Measurements from ENCODE around the gene CHP1. TPM values are rescaled to one million over a fixed set of nuclear protein-coding genes. Genes with fewer than 3 reads are reported as not detected.

CHP1 gene
- polyA plus RNA-seq, 3 donors = 57.2 to 67.2 (median 58.8) TPM

DNA sequence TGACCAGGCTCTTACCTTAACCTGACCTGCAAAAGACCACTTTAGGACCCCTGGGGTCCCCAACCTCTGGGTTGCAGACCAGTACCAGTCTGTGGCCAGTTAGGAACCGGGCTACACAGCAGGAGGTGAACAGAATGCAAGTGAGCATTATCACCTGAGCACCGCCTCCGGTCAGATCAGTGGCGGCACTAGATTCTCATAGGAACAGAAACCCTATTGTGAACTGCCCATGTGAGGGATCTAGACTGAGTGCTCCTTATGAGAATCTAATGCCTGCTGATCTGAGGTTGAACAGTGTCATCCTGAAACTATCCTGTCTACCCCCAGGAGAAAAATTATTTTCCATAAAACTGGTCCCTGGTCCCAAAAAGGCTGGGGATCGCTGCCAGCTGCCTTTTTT, 20.3 kb downstream of the CHP1 start:
- 100% methylated on average over 1 of the region's 5 CpGs for WGBS (ENCODE audit: insufficient coverage)
- Histone ChIP-seq H3K36me3 (replicated peaks in 1 of 2; ENCODE audit: control insufficient read depth in 1 of 2, insufficient read depth in 2 of 2, low read length in 2 of 2) (peaks cover 45 to 87% of the 10 kb centered on the region in 2 donors), H3K27ac (ENCODE audit: low read depth in 1 of 2, low read length in 2 of 2) (no peak overlapping the region), H3K9me3 (replicated peaks in 1 of 2; ENCODE audit: control insufficient read depth in 1 of 2, insufficient read depth in 1 of 2, low read length in 2 of 2) (no peaks in the 10 kb centered on the region), H3K4me1 (ENCODE audit: control insufficient read depth in 1 of 2, insufficient read depth in 2 of 2, low read length in 2 of 2) (peaks cover 0 to 4% of the 10 kb centered on the region in 2 donors), H3K4me3 (replicated peaks in 1 of 3; ENCODE audit: low read depth in 2 of 3, low read length in 3 of 3) (no peak overlapping the region), H3K9ac (ENCODE audit: insufficient read depth, low read length, poor library complexity, severe bottlenecking) (no peak overlapping the region), H3K4me2 (replicated peaks; ENCODE audit: extremely low read depth, low read length, poor library complexity, severe bottlenecking) (no peak overlapping the region), H3K27me3 (ENCODE audit: control insufficient read depth in 2 of 2, insufficient read depth in 2 of 2, low read length in 2 of 2) (no peaks in the 10 kb centered on the region), H2AFZ (ENCODE audit: insufficient read depth, low read depth, low read length, poor library complexity, severe bottlenecking) (no peak overlapping the region), H4K20me1 (ENCODE audit: insufficient read depth, low read length) (peaks cover 10% of the 10 kb centered on the region), H3K79me2 (ENCODE audit: insufficient read depth, low read length) (no peaks in the 10 kb centered on the region)
- Mint-ChIP-seq H3K9me3 (no peaks in the 10 kb centered on the region), H3K27me3 (ENCODE audit: low read depth in 3 of 3) (peaks cover 0 to 2% (median 0%) of the 10 kb centered on the region in 3 donors), H3K4me3 (no peak overlapping the region), H3K36me3 (peaks cover 52 to 75% of the 10 kb centered on the region in 2 donors), H3K27ac (no peak overlapping the region), H3K4me1 (peaks cover 6% of the 10 kb centered on the region)
- intact Hi-C loops (cut with micrococcal nuclease) = no loop called here
- no peak for DNase-seq
- TF ChIP-seq, protein P1, sequence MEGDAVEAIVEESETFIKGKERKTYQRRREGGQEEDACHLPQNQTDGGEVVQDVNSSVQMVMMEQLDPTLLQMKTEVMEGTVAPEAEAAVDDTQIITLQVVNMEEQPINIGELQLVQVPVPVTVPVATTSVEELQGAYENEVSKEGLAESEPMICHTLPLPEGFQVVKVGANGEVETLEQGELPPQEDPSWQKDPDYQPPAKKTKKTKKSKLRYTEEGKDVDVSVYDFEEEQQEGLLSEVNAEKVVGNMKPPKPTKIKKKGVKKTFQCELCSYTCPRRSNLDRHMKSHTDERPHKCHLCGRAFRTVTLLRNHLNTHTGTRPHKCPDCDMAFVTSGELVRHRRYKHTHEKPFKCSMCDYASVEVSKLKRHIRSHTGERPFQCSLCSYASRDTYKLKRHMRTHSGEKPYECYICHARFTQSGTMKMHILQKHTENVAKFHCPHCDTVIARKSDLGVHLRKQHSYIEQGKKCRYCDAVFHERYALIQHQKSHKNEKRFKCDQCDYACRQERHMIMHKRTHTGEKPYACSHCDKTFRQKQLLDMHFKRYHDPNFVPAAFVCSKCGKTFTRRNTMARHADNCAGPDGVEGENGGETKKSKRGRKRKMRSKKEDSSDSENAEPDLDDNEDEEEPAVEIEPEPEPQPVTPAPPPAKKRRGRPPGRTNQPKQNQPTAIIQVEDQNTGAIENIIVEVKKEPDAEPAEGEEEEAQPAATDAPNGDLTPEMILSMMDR (IDR thresholded peaks at IDR 0.05) = no peak

DNA sequence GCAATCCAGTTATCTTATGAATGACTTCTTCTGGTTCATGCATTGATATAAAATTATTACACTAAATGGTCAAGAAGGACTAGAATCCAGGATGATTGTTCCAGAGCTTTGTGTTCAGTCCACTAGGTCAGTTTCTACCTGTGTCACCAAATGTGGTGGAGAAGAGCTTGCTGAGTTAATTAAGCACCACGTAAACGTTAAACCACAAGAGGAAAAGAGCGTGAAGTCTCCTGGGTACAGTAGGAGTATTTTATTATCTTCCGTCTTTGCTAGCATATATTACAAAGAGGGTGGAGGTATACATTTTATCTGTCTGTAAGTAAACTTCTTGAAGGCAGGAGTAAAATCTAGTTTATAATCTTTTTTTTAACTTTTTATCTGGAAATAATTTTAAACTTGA, 23.5 kb downstream of the CHP1 start:
- Mint-ChIP-seq H3K4me1 (peaks cover 24% of the 10 kb centered on the region), H3K9me3 (no peaks in the 10 kb centered on the region), H3K4me3 (no peak overlapping the region), H3K27ac (peak overlapping the region in 1 of 7 donors; percentile 40), H3K36me3 (peaks cover 52 to 71% of the 10 kb centered on the region in 2 donors), H3K27me3 (ENCODE audit: low read depth in 3 of 3) (peaks cover 0 to 2% (median 0%) of the 10 kb centered on the region in 3 donors)
- Histone ChIP-seq H4K20me1 (ENCODE audit: insufficient read depth, low read length) (no peaks in the 10 kb centered on the region), H3K9ac (ENCODE audit: insufficient read depth, low read length, poor library complexity, severe bottlenecking) (no peak overlapping the region), H3K27me3 (ENCODE audit: control insufficient read depth in 2 of 2, insufficient read depth in 2 of 2, low read length in 2 of 2) (no peaks in the 10 kb centered on the region), H3K4me1 (ENCODE audit: control insufficient read depth in 1 of 2, insufficient read depth in 2 of 2, low read length in 2 of 2) (peaks cover 10 to 20% of the 10 kb centered on the region in 2 donors), H2AFZ (ENCODE audit: insufficient read depth, low read depth, low read length, poor library complexity, severe bottlenecking) (no peak overlapping the region), H3K27ac (ENCODE audit: low read depth in 1 of 2, low read length in 2 of 2) (no peak overlapping the region), H3K36me3 (replicated peaks in 1 of 2; ENCODE audit: control insufficient read depth in 1 of 2, insufficient read depth in 2 of 2, low read length in 2 of 2) (peaks cover 55 to 83% of the 10 kb centered on the region in 2 donors), H3K4me3 (replicated peaks in 1 of 3; ENCODE audit: low read depth in 2 of 3, low read length in 3 of 3) (no peak overlapping the region), H3K79me2 (ENCODE audit: insufficient read depth, low read length) (no peaks in the 10 kb centered on the region), H3K4me2 (replicated peaks; ENCODE audit: extremely low read depth, low read length, poor library complexity, severe bottlenecking) (no peak overlapping the region), H3K9me3 (replicated peaks in 1 of 2; ENCODE audit: control insufficient read depth in 1 of 2, insufficient read depth in 1 of 2, low read length in 2 of 2) (no peaks in the 10 kb centered on the region)
- intact Hi-C loops (cut with micrococcal nuclease) = no loop called here
- no peak for DNase-seq
- TF ChIP-seq, protein P1 (IDR thresholded peaks at IDR 0.05) = no peak
- WGBS (ENCODE audit: insufficient coverage) = no CpG with 5 or more reads among the region's 4 CpGs

All from CD14-positive monocyte (primary cell).